GM12878 (cell line): ENCODE measurements around the gene RAB12. TPM values are rescaled to one million over a fixed set of nuclear protein-coding genes. Genes with fewer than 3 reads are reported as not detected.

Experiments used
- ATAC-seq: fragments of 200-7000 bp; cut with Tn5 transposase; 3 replicates; pipeline ENCODE4 v1.9.1; 2020; ENCODE audit warnings: mild to moderate bottlenecking, moderate library complexity
- BruUV-seq: library from RNA; stranded (reverse); fragments of 400-500 nt; replicated peaks from 2 replicates; lab custom pipeline; 2021; lab: Mats Ljungman, UMichigan
- CTCF ChIA-PET: fragments of 300-600 bp; sonication (Branson Sonifier 250); formaldehyde crosslinking; extraction: SDS; loops from one replicate; lab custom pipeline; 2021; ENCODE audit warnings: inconsistent platforms; lab: Yijun Ruan, JAX
- POLR2A ChIA-PET: fragments of 350-600 bp; formaldehyde crosslinking; extraction: SDS; loops from one replicate; lab custom pipeline; 2021; ENCODE audit warnings: inconsistent platforms; lab: Charles Lee
- RAD21 ChIA-PET: fragments of 300-600 bp; sonication (Branson Sonifier 250); formaldehyde crosslinking; loops from one replicate; lab custom pipeline; 2023; ENCODE audit warnings: antibody characterized with exemption; ENCODE audit not compliant: unreplicated experiment; lab: Charles Lee
- SMC1A ChIA-PET: fragments of 300-600 bp; sonication (Branson Sonifier 250); formaldehyde crosslinking; loops from one replicate; lab custom pipeline; 2023; ENCODE audit not compliant: unreplicated experiment, uncharacterized antibody; lab: Charles Lee
- DNase-seq: peaks from one replicate; pipeline ENCODE4 v3.0.0-alpha.2; 2011; ENCODE audit warnings: low read depth, low spot score
- FAIRE-seq: peaks from 3 replicates; lab custom pipeline; 2011; peaks lifted over from hg19 to GRCh38; lab: Jason Lieb, UNC
- H2AFZ ChIP-seq: 2 replicates; pipeline ENCODE4 v1.6.0; 2011; ENCODE audit warnings: low read depth, low read length, control low read depth; ENCODE audit not compliant: control insufficient read depth
- H3K27ac ChIP-seq: 2 replicates; pipeline ENCODE4 v1.5.1; 2011; ENCODE audit warnings: control low read depth; ENCODE audit not compliant: control insufficient read depth, insufficient read depth
- H3K27me3 ChIP-seq, 2 experiments: replicated peaks in 1 of 2; 2 replicates each; pipeline versions ENCODE4 v1.6.0 to v1.6.1; 2011; ENCODE audit warnings: low read length in 1 of 2; ENCODE audit not compliant: control insufficient read depth in 2 of 2, insufficient read depth in 2 of 2
- H3K36me3 ChIP-seq, 2 experiments: 2 replicates each; pipeline ENCODE4 v1.5.1; 2011; ENCODE audit warnings: low read length in 1 of 2; ENCODE audit not compliant: control insufficient read depth in 2 of 2, insufficient read depth in 2 of 2
- H3K4me1 ChIP-seq: 2 replicates; pipeline ENCODE4 v1.6.1; 2011; ENCODE audit warnings: mild to moderate bottlenecking, low read length, moderate library complexity, mixed read lengths; ENCODE audit not compliant: control insufficient read depth, insufficient read depth
- H3K4me2 ChIP-seq: 2 replicates; pipeline ENCODE4 v1.6.0; 2011; ENCODE audit warnings: control low read depth; ENCODE audit not compliant: control insufficient read depth, insufficient read depth
- H3K4me3 ChIP-seq: fragments of 200-600 bp; sonication (generic); 2 replicates; pipeline ENCODE4 v1.5.1; 2016
- H3K79me2 ChIP-seq: 2 replicates; pipeline ENCODE4 v1.6.0; 2011; ENCODE audit warnings: low read length; ENCODE audit not compliant: control insufficient read depth, insufficient read depth
- H3K9ac ChIP-seq: 2 replicates; pipeline ENCODE4 v1.8.0; 2011; ENCODE audit warnings: low read length, control low read depth, mixed read lengths; ENCODE audit not compliant: control insufficient read depth, insufficient read depth
- H3K9me3 ChIP-seq: replicated peaks from 3 replicates; pipeline ENCODE4 v1.5.1; 2011; ENCODE audit warnings: mild to moderate bottlenecking, low read length; ENCODE audit not compliant: control insufficient read depth, insufficient read depth
- H4K20me1 ChIP-seq: 2 replicates; pipeline ENCODE4 v1.6.0; 2011; ENCODE audit not compliant: control insufficient read depth, insufficient read depth
- EP300 ChIP-seq, 2 experiments: fragments of 150-350 bp in 1 of 2; IDR thresholded peaks; 2 replicates each; pipeline ENCODE4 v1.6.1; 2011 to 2012; ENCODE audit warnings: low read depth in 2 of 2, low read length in 2 of 2, borderline replicate concordance in 1 of 2, improper control_type of control experiment in 1 of 2, inconsistent platforms in 1 of 2; ENCODE audit not compliant: control insufficient read depth in 1 of 2
- FOS ChIP-seq: IDR thresholded peaks from 3 replicates; pipeline ENCODE4 v1.6.1; 2011; ENCODE audit warnings: borderline replicate concordance; ENCODE audit not compliant: insufficient read length; ENCODE audit errors: extremely low read depth
- HSF1 ChIP-seq: fragments of 150-350 bp; IDR thresholded peaks from 2 replicates; pipeline ENCODE4 v1.6.1; 2014; ENCODE audit warnings: mild to moderate bottlenecking, low read depth, low read length
- MTA2 ChIP-seq: fragments of 450-650 bp; IDR thresholded peaks from 2 replicates; pipeline ENCODE4 v1.6.1; 2016; ENCODE audit warnings: low read depth, mild to moderate bottlenecking, moderate library complexity
- NBN ChIP-seq: fragments of 450-650 bp; IDR thresholded peaks from 2 replicates; pipeline ENCODE4 v1.6.1; 2016
- SMARCA5 ChIP-seq: fragments of 450-650 bp; IDR thresholded peaks from 2 replicates; pipeline ENCODE4 v1.6.1; 2017; ENCODE audit warnings: mild to moderate bottlenecking
- SREBF2 ChIP-seq: IDR thresholded peaks from 2 replicates; pipeline ENCODE4 v1.6.1; 2012; ENCODE audit warnings: mild to moderate bottlenecking, low read length
- ZNF217 ChIP-seq: fragments of 450-650 bp; IDR thresholded peaks from 2 replicates; pipeline ENCODE4 v1.6.1; 2017; ENCODE audit warnings: antibody characterized with exemption, mild to moderate bottlenecking
- WGBS: methylation state at CpG from one replicate; pipeline ENCODE4 v1.1.6; 2016; ENCODE audit warnings: low lambda C conversion rate; ENCODE audit not compliant: insufficient replicate concordance, insufficient coverage; ENCODE audit errors: missing lambda C conversion rate; 5-methylcytosine and 5-hydroxymethylcytosine counted together
- in situ Hi-C: fragments of 300-500 bp; cut with MboI; formaldehyde crosslinking; loops from 9 replicates; pipeline ENCODE4 v1.14.3; 2018; ENCODE audit warnings: mixed read lengths
- intact Hi-C: fragments of 100-400 bp; cut with micrococcal nuclease; formaldehyde crosslinking; loops from one replicate; pipeline ENCODE4 v1.14.2; 2022; ENCODE audit not compliant: unreplicated experiment
- polyA plus RNA-seq, 11 experiments: library from polyadenylated mRNA; depleted of rRNA in 4 of 11; unstranded in 6 of 11; stranded (reverse) in 5 of 11; fragments of >200 nt; fragmentation: Nextera tagmentation in 4 of 11; fragmentation: Illumina TruSeq in 1 of 11; extraction: Ambion mirVana in 4 of 11; extraction: Trizol in 1 of 11; gene quantifications; 1 replicate in 1 of 11; 2 replicates in 10 of 11; pipeline versions ENCODE4 v1.2.1 to v1.2.3, GENCODE V29; 2011 to 2016; ENCODE audit warnings: inconsistent platforms in 2 of 11, missing spikeins in 2 of 11, low read depth in 1 of 11
- total RNA-seq, 4 experiments: library from RNA; depleted of rRNA in 3 of 4; stranded (reverse); fragments of >200 nt in 3 of 4; fragmentation: Illumina TruSeq in 1 of 4; extraction: Trizol in 1 of 4; gene quantifications; 2 replicates each; pipeline versions ENCODE4 v1.2.1 to v1.2.3, GENCODE V29; 2013 to 2021

RAB12 gene
- total and polyA plus RNA-seq, 10 of the 15 experiments (the other 5 are each of a cell fraction or from before 2014, with no cell fraction given) = 0.71 to 29.8 (median 14.0) TPM

GRCh38 chr18:8562070-8562469 is 47.2 kb upstream of the RAB12 start:
- Histone ChIP-seq H3K27ac (no peak overlapping the region), H3K27me3 (no peaks in the 10 kb centered on the region), H3K9me3 (no peaks in the 10 kb centered on the region; the same call in 2 of the 3 replicates), H3K4me3 (no peak overlapping the region), H3K79me2 (no peaks in the 10 kb centered on the region), H3K36me3 (no peaks in the 10 kb centered on the region), H3K4me2 (no peak overlapping the region), H4K20me1 (no peaks in the 10 kb centered on the region), H3K9ac (no peak overlapping the region), H2AFZ (no peak overlapping the region), H3K4me1 (no peaks in the 10 kb centered on the region)
- WGBS = 25% methylated on average over 6 of the region's 6 CpGs
- BruUV-seq = no TSS peak
- SMC1A ChIA-PET = interaction anchor here (1.5 kb wide), 1 partner anchor 38 kb away, joined by 4 read pairs; no protein-coding TSS in a partner anchor
- RAD21 ChIA-PET = no interaction called here
- ATAC-seq = no peak
- DNase-seq = no peak
- intact Hi-C loops = no loop called here
- CTCF ChIA-PET = no interaction called here
- POLR2A ChIA-PET = interaction anchor here (0.6 kb wide), 1 partner anchor 583 kb away, joined by 3 read pairs; no protein-coding TSS in a partner anchor
- in situ Hi-C loops = no loop called here
- TF ChIP-seq SREBF2 (no peak), HSF1 (no peak), FOS (no peak), MTA2 (no peak), SMARCA5 (no peak), NBN (no peak), EP300 (IDR thresholded peaks at IDR 0.05; ENCODE audit: borderline replicate concordance in 1 of 2, control insufficient read depth in 1 of 2, low read depth in 2 of 2, low read length in 2 of 2) (no peak), ZNF217 (no peak)
- no peak for FAIRE-seq
